BLaER1 treated with 17β-estradiol and CSF1 and Interleukin-3, amounts not matched to agents 10 nM and 100 nM (cell line): ENCODE data around the gene TSEN34.

Experiments used
- H3K27ac ChIP-seq, 11 experiments: shearing (Covaris generic); formaldehyde crosslinking; 2 replicates each; pipeline ENCODE4 v1.8.1; 2022
- H3K27me3 ChIP-seq, 11 experiments: shearing (Covaris generic); formaldehyde crosslinking; 2 replicates each; pipeline ENCODE4 v1.8.1; 2022
- H3K36me3 ChIP-seq, 11 experiments: shearing (Covaris generic); formaldehyde crosslinking; 2 replicates each; pipeline ENCODE4 v1.8.1; 2022
- H3K4me1 ChIP-seq, 10 experiments: shearing (Covaris generic); formaldehyde crosslinking; 2 replicates each; pipeline ENCODE4 v1.8.1; 2022
- H3K4me2 ChIP-seq, 11 experiments: shearing (Covaris generic); formaldehyde crosslinking; 2 replicates each; pipeline ENCODE4 v1.8.1; 2022
- H3K4me3 ChIP-seq, 10 experiments: shearing (Covaris generic); formaldehyde crosslinking; 2 replicates each; pipeline ENCODE4 v1.8.1; 2022
- H3K9ac ChIP-seq, 11 experiments: shearing (Covaris generic); formaldehyde crosslinking; 2 replicates each; pipeline ENCODE4 v1.8.1; 2022
- H3K9me3 ChIP-seq, 11 experiments: shearing (Covaris generic); formaldehyde crosslinking; replicated peaks in 1 of 11; 2 replicates each; pipeline ENCODE4 v1.8.1; 2022
- H4K20me1 ChIP-seq, 11 experiments: shearing (Covaris generic); formaldehyde crosslinking; 2 replicates each; pipeline ENCODE4 v1.8.1; 2022
- Cebpa-rat ChIP-seq, 11 experiments: shearing (Covaris generic); IDR thresholded peaks; 2 replicates each; pipeline ENCODE4 v1.8.1; 2022

TSEN34 gene

GRCh38 chr19:54158812-54159351, 32.2 kb upstream of the TSEN34 start:
- Histone ChIP-seq H3K4me3 (peak overlapping the region; percentile 60 to 75 (median 68)), H3K9ac (peak overlapping the region; percentile 80 to 90 (median 85)), H3K9me3 (no peaks in the 10 kb centered on the region), H3K27ac (peak overlapping the region; percentile 83 to 95 (median 89); a peak in 21 of 22 replicates), H3K27me3 (no peaks in the 10 kb centered on the region), H3K4me2 (peak overlapping the region; percentile 84 to 100 (median 96)), H3K36me3 (peaks cover 42 to 46% (median 45%) of the 10 kb centered on the region in 11 experiments), H4K20me1 (peaks cover 2 to 57% (median 49%) of the 10 kb centered on the region in 11 experiments; a peak in 20 of 22 replicates), H3K4me1 (peaks cover 47 to 66% (median 54%) of the 10 kb centered on the region in 10 experiments)
- TF ChIP-seq Cebpa-rat (IDR thresholded peaks at IDR 0.05): no peak

- Histone ChIP-seq H3K36me3 (peaks cover 35 to 39% (median 38%) of the 10 kb centered on the region in 11 experiments), H3K4me3 (peak within 1 kb of the TSS; percentile 62 to 80 (median 72)), H3K9me3 (peaks cover 0 to under 1% (median 0%) of the 10 kb centered on the region in 11 experiments; a peak in 1 of 22 replicates), H3K27me3 (no peaks in the 10 kb centered on the region), H3K9ac (peak within 1 kb of the TSS; percentile 83 to 91 (median 87)), H4K20me1 (peaks cover 0 to 50% (median 42%) of the 10 kb centered on the region in 11 experiments; a peak in 17 of 22 replicates), H3K27ac (peak within 1 kb of the TSS; percentile 83 to 95 (median 89)), H3K4me1 (peaks cover 51 to 66% (median 60%) of the 10 kb centered on the region in 10 experiments), H3K4me2 (peak within 1 kb of the TSS; percentile 88 to 100 (median 98))
- no peak for TF ChIP-seq Cebpa-rat (IDR thresholded peaks at IDR 0.05)
These were observed 31.5 kb upstream of the TSEN34 start, which contains the start of gene LENG1 for GRCh38 chr19:54159352-54160181. Gene LENG1, minus strand, starts transcription at chr19:54159721. Its CDS starts 26 bp downstream, at chr19:54159695.

DNA sequence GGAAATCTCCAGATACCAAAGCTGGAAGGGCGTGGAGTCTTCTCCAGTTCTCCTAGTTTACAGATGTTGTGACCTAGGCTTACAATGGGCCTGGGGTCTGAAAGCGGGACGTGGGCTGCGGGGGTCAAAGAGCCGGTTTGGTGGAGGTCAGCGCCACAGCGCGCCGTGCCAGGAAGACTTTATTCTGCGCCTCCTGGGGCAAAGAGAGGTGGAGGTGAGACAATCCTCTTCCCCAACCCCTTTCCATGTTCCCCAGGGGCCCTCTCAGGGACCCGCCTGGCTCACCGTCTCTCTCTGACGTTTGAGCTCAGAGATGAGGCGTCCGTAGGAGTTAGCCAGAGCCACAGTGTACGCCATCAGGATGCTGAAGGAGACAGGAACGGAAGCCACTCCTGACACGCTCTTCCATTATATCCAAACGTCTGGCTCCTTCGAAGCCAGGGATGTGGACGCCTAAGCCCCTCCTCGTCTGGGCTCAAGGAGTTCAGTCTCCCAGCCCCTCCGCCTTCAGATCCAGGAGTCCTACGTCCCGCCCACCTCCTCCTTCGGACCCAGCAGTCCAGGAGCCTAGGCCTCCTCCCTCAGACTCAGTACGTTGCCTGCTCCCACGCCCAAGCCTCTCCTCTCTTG, 30.8 kb upstream of the TSEN34 start:
- H3K9ac ChIP-seq: peak overlapping the region; percentile 83 to 91 (median 85)
- H3K4me1 ChIP-seq: peaks cover 49 to 72% (median 60%) of the 10 kb centered on the region in 10 experiments
- peak overlapping the region; percentile 87 to 99 (median 98) for H3K4me2 ChIP-seq
- peak overlapping the region; percentile 60 to 80 (median 70) for H3K4me3 ChIP-seq
- peaks cover 28 to 32% (median 30%) of the 10 kb centered on the region in 11 experiments for H3K36me3 ChIP-seq
- TF ChIP-seq Cebpa-rat (IDR thresholded peaks at IDR 0.05): no peak
- H3K27me3 ChIP-seq: no peaks in the 10 kb centered on the region
- peaks cover 0 to 8% (median 0%) of the 10 kb centered on the region in 11 experiments; a peak in 4 of 22 replicates for H3K9me3 ChIP-seq
- H3K27ac ChIP-seq: peak overlapping the region; percentile 71 to 91 (median 83)
- peaks cover 0 to 43% (median 35%) of the 10 kb centered on the region in 11 experiments; a peak in 16 of 22 replicates for H4K20me1 ChIP-seq

GRCh38 chr19:54160854-54161253, 30.3 kb upstream of the TSEN34 start:
- H3K27ac ChIP-seq: peak overlapping the region in 10 of 11 experiments; percentile 76 to 91 (median 84); a peak in 20 of 22 replicates
- H3K9me3 ChIP-seq: peaks cover 0 to 10% (median 0%) of the 10 kb centered on the region in 11 experiments; a peak in 4 of 22 replicates
- peak overlapping the region; percentile 60 to 80 (median 70) for H3K4me3 ChIP-seq
- peaks cover 0 to 37% (median 30%) of the 10 kb centered on the region in 11 experiments; a peak in 16 of 22 replicates for H4K20me1 ChIP-seq
- H3K27me3 ChIP-seq: no peaks in the 10 kb centered on the region
- TF ChIP-seq Cebpa-rat (IDR thresholded peaks at IDR 0.05): no peak
- peaks cover 23 to 26% (median 25%) of the 10 kb centered on the region in 11 experiments for H3K36me3 ChIP-seq
- peak overlapping the region; percentile 87 to 99 (median 98) for H3K4me2 ChIP-seq
- H3K4me1 ChIP-seq: peaks cover 49 to 72% (median 60%) of the 10 kb centered on the region in 10 experiments
- peak overlapping the region; percentile 83 to 91 (median 85) for H3K9ac ChIP-seq

- peaks cover 8 to 11% (median 10%) of the 10 kb centered on the region in 11 experiments for H3K36me3 ChIP-seq
- peak overlapping the region; percentile 87 to 99 (median 98) for H3K4me2 ChIP-seq
- H3K27me3 ChIP-seq: no peaks in the 10 kb centered on the region
- peak overlapping the region in 7 of 11 experiments; percentile 1 to 51 (median 26); a peak in 9 of 22 replicates for H3K27ac ChIP-seq
- H3K4me3 ChIP-seq: peak overlapping the region; percentile 16 to 80 (median 50); a peak in 14 of 20 replicates
- no peak for TF ChIP-seq Cebpa-rat (IDR thresholded peaks at IDR 0.05)
- peak overlapping the region in 10 of 11 experiments; percentile 53 to 88 (median 64); a peak in 17 of 22 replicates for H3K9ac ChIP-seq
- peaks cover 0 to 22% (median 15%) of the 10 kb centered on the region in 11 experiments; a peak in 13 of 22 replicates for H4K20me1 ChIP-seq
- H3K4me1 ChIP-seq: peaks cover 49 to 66% (median 58%) of the 10 kb centered on the region in 10 experiments
- peaks cover 0 to 10% (median 0%) of the 10 kb centered on the region in 11 experiments; a peak in 4 of 22 replicates for H3K9me3 ChIP-seq
These were observed 28.8 kb upstream of the TSEN34 start for GRCh38 chr19:54162241-54162805.

DNA sequence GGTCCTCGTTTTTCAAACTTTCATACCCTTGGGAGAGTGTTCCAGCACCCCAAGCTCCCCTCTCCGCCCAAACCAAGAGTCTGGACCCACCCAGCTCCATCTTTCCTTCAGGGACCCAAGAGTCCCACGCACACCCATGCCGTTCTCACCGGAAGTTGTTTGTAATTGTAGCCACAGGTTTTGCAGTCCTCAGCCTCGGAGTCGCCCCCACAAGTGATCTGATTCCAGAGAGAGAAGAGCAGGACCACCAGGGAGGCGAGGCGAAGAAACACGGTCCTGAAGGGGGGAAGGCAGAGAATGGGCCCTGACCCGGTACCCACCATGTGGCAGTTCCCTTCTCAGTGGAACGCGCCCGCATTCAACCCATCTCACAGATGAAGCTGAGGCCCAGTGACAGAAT, 28.2 kb upstream of the TSEN34 start:
- no peak for TF ChIP-seq Cebpa-rat (IDR thresholded peaks at IDR 0.05)
- H3K4me2 ChIP-seq: peak overlapping the region; percentile 76 to 99 (median 90)
- H3K9me3 ChIP-seq: peaks cover 0 to 10% (median 0%) of the 10 kb centered on the region in 11 experiments; a peak in 4 of 22 replicates
- H4K20me1 ChIP-seq: peaks cover 0 to 17% (median 12%) of the 10 kb centered on the region in 11 experiments; a peak in 12 of 22 replicates
- H3K4me3 ChIP-seq: peak overlapping the region in 9 of 10 experiments; percentile 33 to 75 (median 52); a peak in 13 of 20 replicates
- peak overlapping the region in 8 of 11 experiments; percentile 12 to 57 (median 47); a peak in 11 of 22 replicates for H3K9ac ChIP-seq
- H3K4me1 ChIP-seq: peaks cover 48 to 61% (median 54%) of the 10 kb centered on the region in 10 experiments
- peaks cover 2 to 6% (median 5%) of the 10 kb centered on the region in 11 experiments; a peak in 21 of 22 replicates for H3K36me3 ChIP-seq
- H3K27ac ChIP-seq: peak overlapping the region in 8 of 11 experiments; percentile 0 to 51 (median 26); a peak in 10 of 22 replicates
- no peaks in the 10 kb centered on the region for H3K27me3 ChIP-seq

- Histone ChIP-seq H3K9me3 (peaks cover 0 to 10% (median 0%) of the 10 kb centered on the region in 11 experiments; a peak in 4 of 22 replicates), H3K27me3 (no peaks in the 10 kb centered on the region), H3K36me3 (no peaks in the 10 kb centered on the region), H4K20me1 (peaks cover 0 to 5% (median 0%) of the 10 kb centered on the region in 11 experiments; a peak in 2 of 22 replicates), H3K9ac (no peak overlapping the region), H3K4me2 (peak overlapping the region; percentile 40 to 98 (median 69)), H3K4me1 (peaks cover 41 to 55% (median 53%) of the 10 kb centered on the region in 10 experiments), H3K4me3 (no peak overlapping the region), H3K27ac (no peak overlapping the region)
- TF ChIP-seq Cebpa-rat (IDR thresholded peaks at IDR 0.05): no peak
These were observed 26.6 kb upstream of the TSEN34 start for GRCh38 chr19:54164369-54165068.
